ENCODE measurements around the gene VTN.
A peak's percentile ranks its signal among the peaks of the same experiment; 100 is the strongest.

VTN gene

DNA sequence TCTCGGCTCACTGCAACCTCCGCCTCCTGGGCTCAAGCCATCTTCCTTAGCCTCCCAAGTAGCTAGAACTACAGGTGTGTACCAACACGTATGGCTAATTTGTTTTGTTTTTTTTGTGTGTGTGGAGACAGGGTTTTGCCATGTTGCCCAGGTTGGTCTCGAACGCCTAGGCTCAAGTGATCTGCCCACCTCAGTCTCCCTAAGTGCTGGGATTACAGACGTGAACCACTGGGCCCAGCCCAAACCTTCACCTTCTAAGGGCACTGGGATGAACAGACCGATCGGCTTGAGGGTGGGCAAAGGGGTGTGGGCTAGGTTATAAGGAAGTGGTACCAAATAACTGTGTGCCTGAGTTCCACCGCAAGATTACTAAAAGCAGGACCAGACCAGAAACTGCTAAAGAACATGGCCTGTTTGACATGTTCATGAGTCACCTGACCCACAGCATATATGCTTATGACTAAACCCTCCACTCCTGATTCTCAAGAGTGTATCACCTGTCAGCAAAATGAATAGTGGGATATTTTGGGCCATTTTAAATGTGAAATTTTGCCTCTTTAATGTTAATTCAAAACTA, 43.0 kb downstream of the VTN start:
- peak; percentile 9 for FAIRE-seq
- no peak for DNase-seq (ENCODE audit: insufficient read length, low spot score)

GRCh38 chr17:28326114-28326513, 44.0 kb downstream of the VTN start:
- DNase-seq (ENCODE audit: insufficient read length, low spot score): no peak
- no peak for FAIRE-seq

GRCh38 chr17:28325211-28325610, 44.9 kb downstream of the VTN start:
- no peak for FAIRE-seq
- no peak for DNase-seq (ENCODE audit: insufficient read length, low spot score)

DNA sequence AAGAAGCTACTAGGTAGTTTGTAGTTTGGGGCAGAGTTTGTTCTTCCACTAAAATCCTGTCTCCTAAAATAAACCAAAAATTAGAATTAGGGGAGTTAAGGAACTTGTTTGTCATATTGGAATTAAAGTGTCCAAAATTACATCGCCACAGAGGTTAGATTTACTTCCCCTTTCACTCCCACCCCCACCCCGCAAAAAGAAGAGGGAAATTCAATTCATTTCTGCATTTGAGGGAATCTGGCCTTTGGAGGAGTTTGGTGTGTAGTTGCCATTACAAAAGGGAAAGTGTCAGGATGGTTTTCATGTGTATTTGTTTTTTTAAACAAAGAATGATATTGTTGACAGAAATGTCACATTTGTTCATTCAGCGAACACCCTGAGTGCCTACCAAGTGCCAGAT, 45.3 kb downstream of the VTN start:
- FAIRE-seq: no peak

GRCh38 chr17:28324267-28324745, 45.8 kb downstream of the VTN start:
- FAIRE-seq: no peak

More for the DNA sequence above, 45.3 kb downstream of the VTN start:
- DNase-seq (ENCODE audit: insufficient read length, low spot score): no peak

DNA sequence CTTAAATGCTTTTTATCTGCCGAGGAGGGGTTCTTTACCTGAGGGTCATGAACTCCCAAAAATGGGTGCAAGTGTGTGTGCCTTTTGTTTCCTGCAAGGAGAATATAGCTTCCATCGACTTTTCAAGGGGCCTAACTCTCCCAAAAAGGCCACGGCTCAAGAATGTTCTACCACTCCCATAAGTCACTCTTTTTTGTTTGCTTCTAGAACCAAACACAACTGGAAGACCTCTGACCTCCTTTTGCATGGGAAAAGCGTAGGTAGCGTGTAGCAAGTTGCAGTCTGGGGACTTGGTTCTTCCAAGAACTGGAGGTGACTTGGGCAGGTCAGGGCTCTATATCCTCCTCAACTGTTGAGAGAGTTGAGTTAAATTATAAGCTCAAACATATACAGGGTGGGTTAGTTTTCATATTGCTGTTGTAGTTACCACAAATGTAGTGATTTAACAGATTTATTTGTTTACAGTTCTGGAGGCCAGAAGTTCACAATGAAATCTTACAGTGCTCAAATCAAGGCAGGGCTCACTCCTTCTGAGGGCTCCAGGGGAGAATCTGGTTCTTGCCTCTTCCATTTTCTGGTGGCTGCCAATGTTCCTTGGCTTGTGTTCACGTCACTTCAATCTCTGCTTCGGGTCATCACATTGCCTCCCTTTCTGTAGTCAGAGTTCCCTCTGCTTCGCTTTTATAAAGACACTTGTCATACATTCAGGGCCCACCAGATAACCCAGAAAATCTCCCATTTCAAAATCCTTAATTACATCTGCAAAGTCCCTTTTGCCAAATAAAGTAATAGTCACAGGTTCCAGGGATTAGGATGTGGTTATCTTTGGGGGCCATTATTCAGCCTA, 49.7 kb downstream of the VTN start:
- DNase-seq (ENCODE audit: insufficient read length, low spot score): no peak
- FAIRE-seq: no peak

More at GRCh38 chr17:28324267-28324745, 45.8 kb downstream of the VTN start:
- DNase-seq (ENCODE audit: insufficient read length, low spot score): no peak

GRCh38 chr17:28319598-28319935, 50.5 kb downstream of the VTN start:
- FAIRE-seq (no peak), DNase-seq (ENCODE audit: insufficient read length, low spot score) (no peak)

DNA sequence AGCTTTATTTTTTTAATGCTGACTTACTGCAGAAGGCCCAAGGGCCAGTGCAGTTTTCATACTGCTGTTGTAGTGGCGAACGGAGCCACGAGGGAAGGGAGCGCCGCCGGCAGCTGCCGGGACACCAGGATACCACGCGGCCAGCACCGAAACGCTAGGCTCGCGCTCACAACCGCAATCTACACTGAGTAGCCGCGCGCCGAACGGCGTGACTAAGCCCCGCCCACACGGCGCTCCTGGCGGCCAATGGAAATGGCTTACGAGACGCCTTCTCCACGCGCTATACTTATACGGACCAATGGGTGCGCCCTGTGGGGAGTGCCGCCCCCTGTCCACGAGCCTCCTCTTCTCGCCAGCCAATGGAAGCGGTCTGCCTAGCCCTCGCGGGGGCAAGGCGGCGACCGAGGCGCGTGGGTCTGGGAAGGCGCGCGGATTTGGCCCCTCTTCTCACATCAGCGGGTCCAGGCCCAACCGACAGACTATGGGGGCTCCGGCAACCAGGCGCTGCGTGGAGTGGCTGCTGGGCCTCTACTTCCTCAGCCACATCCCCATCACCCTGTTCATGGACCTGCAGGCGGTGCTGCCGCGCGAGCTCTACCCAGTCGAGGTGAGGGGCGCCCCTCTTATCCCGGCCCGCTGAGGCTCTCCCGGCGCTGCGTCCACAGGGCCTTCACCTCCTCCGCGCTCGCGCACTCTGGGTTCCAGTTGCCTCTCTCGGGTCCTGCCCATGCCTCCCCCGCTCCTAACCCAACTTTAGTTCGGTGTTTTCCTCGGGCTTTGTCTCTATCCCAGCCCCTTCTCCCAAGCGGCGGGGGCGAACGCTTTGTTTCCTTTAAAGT, 51.1 kb downstream of the VTN start, which contains the start of gene TMEM97:
Gene TMEM97 (plus strand): TSS at position 442 of the 839 bp plus-strand sequence. CDS start 40 bp downstream, at position 482.
- peak; percentile 98 for DNase-seq (ENCODE audit: insufficient read length, low spot score)
- FAIRE-seq: peak; percentile 97

DNA sequence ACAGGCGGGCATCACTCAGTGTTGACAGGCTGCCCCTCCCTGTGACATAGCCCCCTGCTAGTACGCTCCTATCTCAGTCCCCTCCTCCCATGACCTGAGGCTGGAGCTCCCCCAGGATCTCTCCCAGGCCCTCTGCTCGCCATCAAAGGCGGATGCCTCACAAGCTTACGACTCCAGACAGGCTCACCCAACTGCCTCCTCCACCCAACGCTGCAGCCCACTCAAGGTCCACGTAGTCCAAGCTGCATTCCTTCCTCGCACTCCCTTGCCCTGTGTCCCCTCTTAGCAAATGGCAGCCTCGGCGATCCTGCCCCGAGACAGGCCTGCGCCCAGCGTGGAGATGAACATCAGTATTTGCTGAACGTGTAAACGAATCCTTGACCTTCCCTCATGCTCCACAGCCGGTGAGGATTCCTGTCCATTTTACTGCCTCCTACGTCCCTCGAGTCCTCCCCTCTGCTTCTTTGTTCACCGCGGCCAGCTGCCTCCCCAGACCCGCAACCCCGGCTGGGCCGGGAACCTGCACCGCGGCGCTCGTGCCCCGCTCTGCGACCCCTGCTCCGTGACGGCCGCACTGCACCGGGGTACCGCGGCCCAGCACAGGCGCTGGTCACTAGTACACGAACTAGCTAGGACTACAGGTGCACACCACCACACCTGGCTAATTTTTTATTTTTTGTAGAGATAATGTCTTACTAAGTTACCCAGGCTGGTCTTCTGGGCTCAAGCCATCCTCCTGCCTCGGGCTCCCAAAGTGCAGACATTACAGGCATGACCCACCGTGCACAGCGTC, 51.9 kb downstream of the VTN start:
- FAIRE-seq (no peak), DNase-seq (ENCODE audit: insufficient read length, low spot score) (no peak)
